IMR-90 (cell line): ENCODE data around the gene PRKN.

Experiments used
- BHLHE40 ChIP-seq: fragments of 150-350 bp; IDR thresholded peaks from 2 replicates; pipeline ENCODE4 v1.6.1; 2016; ENCODE audit warnings: mild to moderate bottlenecking, low read depth, low read length
- CEBPB ChIP-seq: IDR thresholded peaks from 2 replicates; pipeline ENCODE4 v1.6.1; 2012; ENCODE audit warnings: low read depth, low read length, improper control_type of control experiment
- CHD1 ChIP-seq: IDR thresholded peaks from 2 replicates; pipeline ENCODE4 v1.6.1; 2012; ENCODE audit warnings: low read depth, low read length, improper control_type of control experiment
- CTCF ChIP-seq: conservative IDR thresholded peaks from 2 replicates; pipeline ENCODE4 v1.5.1; 2012; ENCODE audit warnings: mild to moderate bottlenecking, low read depth, low read length, improper control_type of control experiment
- MAZ ChIP-seq: IDR thresholded peaks from 2 replicates; pipeline ENCODE4 v1.6.1; 2012; ENCODE audit warnings: low read depth, mild to moderate bottlenecking, low read length, improper control_type of control experiment, moderate library complexity, borderline replicate concordance
- MXI1 ChIP-seq: IDR thresholded peaks from 2 replicates; pipeline ENCODE4 v1.6.1; 2012; ENCODE audit warnings: low read depth, mild to moderate bottlenecking, low read length, moderate library complexity, borderline replicate concordance
- NFE2L2 ChIP-seq: fragments of 150-350 bp; IDR thresholded peaks from 2 replicates; pipeline ENCODE4 v1.6.1; 2016; ENCODE audit warnings: low read depth, mild to moderate bottlenecking, low read length
- POLR2A ChIP-seq: IDR thresholded peaks from 2 replicates; pipeline ENCODE4 v1.6.1; 2012; ENCODE audit warnings: mild to moderate bottlenecking, low read depth, low read length
- RAD21 ChIP-seq: IDR thresholded peaks from 2 replicates; pipeline ENCODE4 v1.6.1; 2012; ENCODE audit warnings: low read length, improper control_type of control experiment
- RFX5 ChIP-seq: IDR thresholded peaks from 2 replicates; pipeline ENCODE4 v1.8.0; 2012; ENCODE audit warnings: low read depth, mild to moderate bottlenecking, low read length, moderate library complexity
- TF ChIP-seq, protein P1 (sequence below): fragments of 150-350 bp; IDR thresholded peaks from 2 replicates; pipeline ENCODE4 v1.6.1; 2017; ENCODE audit warnings: mild to moderate bottlenecking, antibody characterized with exemption, low read length, low read depth

DNA sequence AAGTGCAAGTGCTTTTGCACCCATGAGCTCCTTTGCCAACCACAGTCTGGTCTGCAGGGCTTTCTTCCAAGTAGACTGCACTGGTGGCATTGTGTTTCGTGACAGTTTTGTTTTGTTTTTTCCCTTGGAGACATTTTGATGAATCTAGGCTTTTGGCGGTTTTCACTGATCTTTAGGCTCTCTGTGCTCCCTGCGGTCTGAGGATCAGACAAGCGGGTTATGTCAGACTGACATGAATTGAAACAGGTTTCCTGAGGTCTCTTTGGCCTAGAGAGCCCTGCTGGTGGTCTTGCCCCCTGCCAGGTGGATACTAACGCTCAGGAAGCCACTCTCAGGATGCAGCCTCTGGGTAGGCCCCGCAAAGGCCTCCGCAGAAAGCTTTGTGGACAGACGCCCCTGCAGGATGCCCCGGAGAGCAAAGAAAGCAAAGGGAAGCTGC is 898.3 kb downstream of the PRKN start:
- TF ChIP-seq CTCF (no peak), MXI1 (no peak), RFX5 (no peak), CHD1 (no peak), POLR2A (no peak), RAD21 (no peak), BHLHE40 (no peak), NFE2L2 (no peak), MAZ (no peak), CEBPB (no peak)
- TF ChIP-seq, protein P1, sequence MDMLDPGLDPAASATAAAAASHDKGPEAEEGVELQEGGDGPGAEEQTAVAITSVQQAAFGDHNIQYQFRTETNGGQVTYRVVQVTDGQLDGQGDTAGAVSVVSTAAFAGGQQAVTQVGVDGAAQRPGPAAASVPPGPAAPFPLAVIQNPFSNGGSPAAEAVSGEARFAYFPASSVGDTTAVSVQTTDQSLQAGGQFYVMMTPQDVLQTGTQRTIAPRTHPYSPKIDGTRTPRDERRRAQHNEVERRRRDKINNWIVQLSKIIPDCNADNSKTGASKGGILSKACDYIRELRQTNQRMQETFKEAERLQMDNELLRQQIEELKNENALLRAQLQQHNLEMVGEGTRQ: no peak
